Endodermal cell (in vitro differentiated cells): Measurements from ENCODE around the gene CDHR1. TPM values are rescaled to one million over a fixed set of nuclear protein-coding genes. Genes with fewer than 3 reads are reported as not detected.

Source experiments
- DNase-seq: peaks from one replicate; pipeline ENCODE4 v3.0.0-alpha.2; 2017
- H3K27ac ChIP-seq: 2 replicates; pipeline ENCODE4 v1.5.1; 2013; ENCODE audit warnings: mild to moderate bottlenecking, low read depth, low read length, moderate library complexity
- H3K27me3 ChIP-seq: 2 replicates; pipeline ENCODE4 v1.6.1; 2013; ENCODE audit warnings: mild to moderate bottlenecking, low read length, moderate library complexity; ENCODE audit not compliant: insufficient read depth, control insufficient read depth, poor library complexity, severe bottlenecking
- H3K36me3 ChIP-seq: 2 replicates; pipeline ENCODE4 v1.7.0; 2013; ENCODE audit warnings: mild to moderate bottlenecking, low read length, moderate library complexity; ENCODE audit not compliant: control insufficient read depth, insufficient read depth
- H3K4me1 ChIP-seq: one replicate; pipeline ENCODE4 v1.7.0; 2013; ENCODE audit warnings: low read length; ENCODE audit not compliant: control insufficient read depth, insufficient read depth
- H3K4me3 ChIP-seq: 2 replicates; pipeline ENCODE4 v1.5.1; 2013; ENCODE audit warnings: mild to moderate bottlenecking, low read length, moderate library complexity
- H3K9ac ChIP-seq: 2 replicates; pipeline ENCODE4 v1.6.1; 2013; ENCODE audit warnings: mild to moderate bottlenecking, low read length, moderate library complexity; ENCODE audit not compliant: poor library complexity, severe bottlenecking; ENCODE audit errors: extremely low read depth
- H3K9me3 ChIP-seq: 2 replicates; pipeline ENCODE4 v1.6.1; 2013; ENCODE audit warnings: mild to moderate bottlenecking, low read length, moderate library complexity; ENCODE audit not compliant: control insufficient read depth
- H3K27ac Mint-ChIP-seq: 2 replicates; pipeline ENCODE4 v1.8.0; 2020; ENCODE audit warnings: mixed read lengths
- H3K27me3 Mint-ChIP-seq: 2 replicates; pipeline ENCODE4 v1.8.0; 2021; ENCODE audit warnings: mild to moderate bottlenecking, mixed read lengths; ENCODE audit not compliant: insufficient read depth
- H3K36me3 Mint-ChIP-seq: 2 replicates; pipeline ENCODE4 v1.8.0; 2020; ENCODE audit warnings: low read depth, mixed read lengths
- H3K4me1 Mint-ChIP-seq: 2 replicates; pipeline ENCODE4 v1.8.0; 2020; ENCODE audit warnings: mixed read lengths
- H3K4me3 Mint-ChIP-seq: 2 replicates; pipeline ENCODE4 v1.8.0; 2020; ENCODE audit warnings: mild to moderate bottlenecking, moderate library complexity, mixed read lengths
- H3K9me3 Mint-ChIP-seq: 2 replicates; pipeline ENCODE4 v1.8.0; 2020; ENCODE audit warnings: mild to moderate bottlenecking, mixed read lengths
- CTCF ChIP-seq: fragments of 200-600 bp; sonication (generic); conservative IDR thresholded peaks from 2 replicates; pipeline ENCODE4 v1.5.0; 2021; ENCODE audit warnings: antibody characterized with exemption, mild to moderate bottlenecking
- WGBS, 2 experiments: methylation state at CpG; one replicate each; pipeline versions ENCODE4 v1.1.5 to v1.1.7; 2013; ENCODE audit warnings: missing lambda C conversion rate in 2 of 2, mixed read lengths in 1 of 2; ENCODE audit not compliant: insufficient coverage in 1 of 2, insufficient read length in 1 of 2; 5-methylcytosine and 5-hydroxymethylcytosine counted together
- total RNA-seq, 2 donors: library from RNA; stranded (reverse); fragmentation: NEBNext Ultra II Directional in 1 of 2; extraction: Animal tissue kit (Norgen Biotek cat#: 25700) in 1 of 2; gene quantifications; 2 replicates in 1 of 2; 3 replicates in 1 of 2; pipeline ENCODE4 v1.2.1, GENCODE V29; 2021

Gene CDHR1
- total RNA-seq, 2 donors from 2014 or later, result 0.77 to 4.1 TPM

GRCh38 chr10:84256510-84257342 is 62.4 kb downstream of the CDHR1 start:
- H3K27ac Mint-ChIP-seq, result peak overlapping the region; percentile 33
- H3K9ac ChIP-seq, result no peak overlapping the region

GRCh38 chr10:84257343-84258020 is 63.1 kb downstream of the CDHR1 start:
- no peaks in the 10 kb centered on the region for H3K9me3 Mint-ChIP-seq
- Histone ChIP-seq H3K9me3 (no peaks in the 10 kb centered on the region), H3K27ac (no peak overlapping the region), H3K9ac (no peak overlapping the region), H3K4me1 (no peaks in the 10 kb centered on the region), H3K36me3 (no peaks in the 10 kb centered on the region), H3K4me3 (no peak overlapping the region), H3K27me3 (no peaks in the 10 kb centered on the region)
- H3K36me3 Mint-ChIP-seq, result no peaks in the 10 kb centered on the region
- H3K4me1 Mint-ChIP-seq, result no peaks in the 10 kb centered on the region
- TF ChIP-seq CTCF, result no peak
- no peak for DNase-seq
- no peak overlapping the region for H3K27ac Mint-ChIP-seq
- 84 to 85% methylated on average over 15 of the region's 15 CpGs for WGBS, 2 experiments
- H3K4me3 Mint-ChIP-seq, result no peak overlapping the region
- H3K27me3 Mint-ChIP-seq, result peaks cover 25% of the 10 kb centered on the region

More at GRCh38 chr10:84256510-84257342, 62.4 kb downstream of the CDHR1 start:
- Mint-ChIP-seq H3K4me1 (no peaks in the 10 kb centered on the region), H3K27me3 (peaks cover 29% of the 10 kb centered on the region), H3K4me3 (no peak overlapping the region), H3K9me3 (no peaks in the 10 kb centered on the region), H3K36me3 (no peaks in the 10 kb centered on the region)
- TF ChIP-seq CTCF, result peak; percentile 92
- Histone ChIP-seq H3K9me3 (no peaks in the 10 kb centered on the region), H3K27ac (no peak overlapping the region), H3K36me3 (no peaks in the 10 kb centered on the region), H3K4me1 (no peaks in the 10 kb centered on the region), H3K4me3 (no peak overlapping the region), H3K27me3 (no peaks in the 10 kb centered on the region)
- 70 to 77% methylated on average over 25 to 35 of the region's 35 CpGs for WGBS, 2 experiments
- DNase-seq, result peak; percentile 90

GRCh38 chr10:84258034-84258695 is 63.8 kb downstream of the CDHR1 start:
- H3K9me3 Mint-ChIP-seq, result no peaks in the 10 kb centered on the region
- no peak for DNase-seq
- no peak overlapping the region for H3K27ac Mint-ChIP-seq
- no peaks in the 10 kb centered on the region for H3K4me1 Mint-ChIP-seq
- no peaks in the 10 kb centered on the region for H3K9me3 ChIP-seq
- TF ChIP-seq CTCF, result no peak
- no peaks in the 10 kb centered on the region for H3K27me3 ChIP-seq
- WGBS, 2 experiments, result 88 to 90% methylated on average over 3 to 7 of the region's 7 CpGs
- H3K27me3 Mint-ChIP-seq, result peaks cover 20% of the 10 kb centered on the region
- no peak overlapping the region for H3K27ac ChIP-seq
- H3K9ac ChIP-seq, result no peak overlapping the region
- H3K4me3 Mint-ChIP-seq, result no peak overlapping the region
- H3K36me3 ChIP-seq, result no peaks in the 10 kb centered on the region
- no peaks in the 10 kb centered on the region for H3K36me3 Mint-ChIP-seq
- H3K4me1 ChIP-seq, result no peaks in the 10 kb centered on the region
- no peak overlapping the region for H3K4me3 ChIP-seq
